Choroid plexus epithelial cell (primary cell): Measurements from ENCODE around the gene NEMF.
"Not testable (repeated sequence)": the region's sequence is repeated elsewhere in the genome, so short reads cannot be mapped to it uniquely, and the experiment has no call there.

ENCODE experiments used
- DNase-seq: peaks from one replicate; pipeline ENCODE4 v3.0.0-alpha.2; 2010; ENCODE audit warnings: low read depth
- H3K4me3 ChIP-seq: 2 replicates; pipeline ENCODE4 v1.5.1; 2011; ENCODE audit warnings: low read depth, mild to moderate bottlenecking, control low read depth, low read length, moderate library complexity
- CTCF ChIP-seq: conservative IDR thresholded peaks from 2 replicates; pipeline ENCODE4 v1.5.1; 2011; ENCODE audit warnings: low read depth, mild to moderate bottlenecking, control low read depth, inconsistent platforms, low read length, moderate library complexity

The NEMF gene

DNA sequence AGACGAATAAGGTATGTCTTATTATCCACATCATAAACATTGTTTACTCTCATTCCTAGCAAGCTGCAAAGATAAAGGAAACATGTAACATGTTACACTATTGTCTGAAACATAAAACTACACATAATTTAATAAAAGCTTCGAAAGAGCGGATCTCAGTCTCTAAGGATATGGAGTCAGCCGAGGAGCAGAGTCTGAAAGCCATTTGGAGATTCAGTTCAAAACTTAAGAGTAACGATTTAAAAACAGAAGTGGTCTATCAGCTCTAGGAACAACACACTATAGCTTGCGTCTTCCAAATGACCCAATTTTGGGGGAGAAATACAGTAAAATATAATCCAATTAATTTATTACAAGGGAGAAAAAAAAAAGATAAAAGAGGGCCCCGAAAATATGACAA lies 775 bp downstream of the NEMF start:
- no peak for TF ChIP-seq CTCF
- DNase-seq = peak; percentile 18
- peak overlapping the region; percentile 79 for H3K4me3 ChIP-seq

DNA sequence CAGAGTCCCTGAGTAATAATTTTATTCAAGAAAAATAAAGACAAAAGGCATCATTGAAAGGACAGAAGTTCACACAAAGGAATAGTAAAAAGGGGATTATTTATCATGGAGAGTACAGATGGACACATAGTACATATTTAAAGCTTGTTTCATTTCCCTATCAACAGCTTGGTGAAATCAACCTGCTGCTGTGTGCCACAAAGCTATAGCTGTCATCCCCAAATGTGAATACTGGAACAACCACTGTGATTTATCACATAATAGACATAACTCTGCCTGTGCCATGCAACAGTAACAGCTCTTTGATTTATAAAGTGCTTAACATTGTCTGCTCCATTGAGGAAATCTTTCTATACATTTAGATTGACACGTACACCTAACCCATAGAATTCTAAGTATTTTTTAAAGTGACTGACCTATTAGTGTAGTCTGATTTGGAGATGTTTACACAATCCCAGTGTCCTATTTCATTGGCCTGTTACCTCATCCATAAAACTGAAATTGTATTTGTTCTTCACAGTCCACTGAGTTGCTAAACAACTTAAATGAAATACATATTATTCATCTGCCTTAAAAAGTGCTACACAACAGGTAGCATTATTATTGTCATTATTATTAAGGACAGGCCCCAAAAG lies 3.3 kb downstream of the NEMF start:
- DNase-seq = no peak
- no peak overlapping the region for H3K4me3 ChIP-seq
- TF ChIP-seq CTCF = no peak

GRCh38 chr14:49828640-49829039 lies 23.9 kb downstream of the NEMF start:
- TF ChIP-seq CTCF = no peak
- no peak for DNase-seq
- no peak overlapping the region for H3K4me3 ChIP-seq

- no peak for DNase-seq
- TF ChIP-seq CTCF = no peak
- no peak overlapping the region for H3K4me3 ChIP-seq
Measured at GRCh38 chr14:49820176-49820575, 32.4 kb downstream of the NEMF start.

DNA sequence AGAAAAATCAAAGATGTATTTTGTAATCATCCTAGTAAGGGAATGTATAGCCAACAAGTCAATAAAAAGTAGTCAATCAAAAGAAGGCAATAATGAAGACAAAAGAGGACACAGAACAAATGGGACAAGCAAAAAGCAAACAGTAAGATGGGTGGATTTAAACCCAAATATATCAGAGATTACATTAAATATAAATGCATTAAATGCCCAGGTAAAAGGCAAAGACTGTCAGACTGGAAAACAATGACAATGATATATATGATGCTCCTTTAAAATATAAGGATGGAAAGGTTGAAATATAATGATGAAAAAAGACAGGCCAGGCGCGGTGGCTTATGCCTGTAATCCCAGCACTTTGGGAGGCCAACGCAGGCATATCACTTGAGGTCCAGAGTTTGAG lies 35.7 kb downstream of the NEMF start:
- no peak for DNase-seq
- TF ChIP-seq CTCF = no peak
- H3K4me3 ChIP-seq = no peak overlapping the region

DNA sequence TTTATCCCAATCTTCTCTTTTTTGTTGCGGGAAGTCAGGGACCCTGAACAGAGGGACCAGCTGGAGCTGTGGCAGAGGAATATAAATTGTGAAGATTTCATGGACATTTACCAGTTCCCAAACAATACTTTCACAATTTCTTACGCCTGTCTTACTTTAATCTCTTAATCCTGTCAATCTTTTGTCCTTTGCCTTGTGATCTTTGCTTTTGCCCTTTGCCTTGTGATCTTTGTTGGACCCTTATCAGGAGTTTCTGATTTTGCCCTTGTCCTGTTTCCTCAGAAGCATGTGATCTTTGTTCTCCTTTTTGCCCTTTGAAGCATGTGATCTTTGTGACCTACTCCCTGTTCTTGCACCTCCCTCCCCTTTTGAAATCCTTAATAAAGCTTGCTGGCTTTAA lies 36.5 kb downstream of the NEMF start:
- H3K4me3 ChIP-seq, DNase-seq: not testable (repeated sequence)

DNA sequence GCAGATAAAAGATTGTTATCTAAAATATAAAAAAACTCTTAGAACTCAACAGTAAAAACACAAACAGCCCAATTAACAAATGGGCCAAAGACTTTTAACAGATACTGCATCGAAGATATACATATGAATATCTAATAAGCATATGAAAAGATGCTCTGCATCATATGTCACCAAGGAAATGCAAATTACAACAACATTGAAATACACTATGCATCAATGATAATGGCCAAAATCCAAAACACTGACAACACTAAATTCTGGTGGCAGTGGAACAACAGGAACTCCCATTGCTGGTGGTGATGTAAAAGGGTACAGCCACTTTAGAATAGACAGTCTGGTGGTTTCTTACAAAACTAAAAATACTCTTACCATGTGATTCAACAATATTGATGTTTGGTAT lies 43.8 kb downstream of the NEMF start:
- TF ChIP-seq CTCF = no peak
- no peak for DNase-seq
- no peak overlapping the region for H3K4me3 ChIP-seq
